TTC549 (cell line): ENCODE data around the gene HMGXB4.

Experiments used
- FAIRE-seq: peaks from 2 replicates; lab custom pipeline; 2012; peaks lifted over from hg19 to GRCh38; lab: Jason Lieb, UNC

HMGXB4 gene

GRCh38 chr22:35326854-35327562 lies 69.7 kb downstream of the HMGXB4 start:
- no peak for FAIRE-seq

DNA sequence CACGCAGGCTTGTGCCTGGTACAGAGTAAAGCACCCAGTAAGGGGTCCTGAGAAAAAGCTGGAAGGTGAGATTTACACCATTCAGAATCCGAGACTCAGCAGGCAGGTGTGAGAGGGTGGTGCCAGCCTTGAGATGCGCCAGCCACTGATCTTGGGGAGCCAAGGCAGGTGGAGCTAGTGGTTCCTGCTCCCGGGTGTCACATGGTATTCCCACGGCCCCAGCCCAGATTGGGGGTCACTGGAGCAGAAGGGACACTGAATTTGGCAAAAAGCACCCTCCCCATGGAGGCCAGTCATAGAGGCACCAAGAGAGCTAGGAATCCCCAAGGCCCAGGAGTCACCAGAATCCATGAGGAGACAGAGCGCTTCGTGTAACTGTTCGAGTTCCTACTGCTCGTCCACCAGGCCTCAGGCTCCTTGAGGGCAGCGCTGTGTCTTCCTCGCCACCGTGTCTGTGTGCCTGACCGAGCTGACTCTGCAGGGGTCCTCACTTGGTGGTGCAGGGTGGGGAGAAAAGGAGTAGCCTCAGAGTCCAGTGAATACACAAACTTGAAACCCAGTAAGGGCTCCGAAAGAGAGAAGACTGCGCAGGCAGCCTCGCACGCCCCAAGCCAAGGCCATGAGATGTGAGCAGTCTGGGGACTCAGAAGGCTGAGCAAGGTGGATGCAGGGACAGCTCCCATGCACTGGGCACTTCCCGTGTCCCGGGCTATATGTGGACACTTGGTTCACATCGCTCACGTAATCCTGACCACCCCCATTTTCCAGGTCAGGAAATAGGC lies 70.6 kb downstream of the HMGXB4 start:
- no peak for FAIRE-seq

DNA sequence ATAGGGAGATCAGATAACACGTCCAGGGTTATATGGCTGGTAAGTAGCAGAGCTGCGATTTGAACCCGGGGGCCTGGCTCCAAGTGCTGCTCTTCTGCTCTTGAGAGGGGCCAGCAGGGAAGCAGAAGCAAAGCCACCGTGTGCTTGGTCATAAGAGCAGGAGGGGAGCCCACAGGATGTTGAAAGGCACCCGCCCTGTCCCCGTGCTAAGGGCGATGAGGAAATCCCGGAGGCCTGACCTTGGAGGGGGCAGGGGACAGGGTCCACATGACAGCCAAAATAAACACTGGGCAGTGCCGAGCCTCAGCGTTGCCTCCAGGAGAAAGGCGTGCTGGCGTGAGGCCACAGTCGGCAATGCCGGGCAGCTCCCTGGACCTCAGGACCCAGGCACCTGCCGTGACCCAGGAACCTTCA lies 71.2 kb downstream of the HMGXB4 start:
- FAIRE-seq, result no peak

DNA sequence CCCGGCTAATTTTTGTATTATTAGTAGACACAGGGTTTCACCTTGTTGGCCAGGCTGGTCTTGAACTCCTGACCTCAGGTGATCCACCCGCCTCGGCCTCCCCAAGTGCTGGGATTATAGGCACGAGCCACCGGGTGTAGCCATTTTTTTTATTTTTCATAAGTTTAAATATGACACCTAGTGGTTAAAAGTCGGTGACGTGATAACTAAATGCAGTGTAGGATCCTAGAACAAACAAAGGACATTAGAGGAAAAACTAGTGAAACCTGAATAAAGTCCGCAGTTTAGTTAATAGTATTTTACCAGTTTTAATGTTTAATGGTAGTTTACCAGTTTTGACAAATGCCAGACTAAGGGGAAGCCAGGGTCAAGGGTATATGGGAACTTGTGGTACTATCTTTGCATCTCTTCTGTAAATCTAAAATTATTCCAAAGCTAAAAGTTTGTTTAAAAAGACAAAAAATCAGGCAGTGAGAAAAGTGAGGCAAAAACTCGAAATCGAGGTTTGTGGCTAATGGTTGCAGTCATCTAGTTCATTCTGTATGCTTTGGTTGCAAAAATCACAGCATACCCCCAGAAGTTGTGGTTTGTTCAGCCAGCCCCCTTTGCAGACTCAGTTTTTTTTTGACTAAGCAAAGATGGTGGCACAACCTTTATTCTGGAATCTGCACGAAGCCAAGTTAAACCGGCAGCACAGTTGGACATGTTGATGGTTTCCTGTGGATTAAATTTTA lies 72.0 kb downstream of the HMGXB4 start:
- no peak for FAIRE-seq

DNA sequence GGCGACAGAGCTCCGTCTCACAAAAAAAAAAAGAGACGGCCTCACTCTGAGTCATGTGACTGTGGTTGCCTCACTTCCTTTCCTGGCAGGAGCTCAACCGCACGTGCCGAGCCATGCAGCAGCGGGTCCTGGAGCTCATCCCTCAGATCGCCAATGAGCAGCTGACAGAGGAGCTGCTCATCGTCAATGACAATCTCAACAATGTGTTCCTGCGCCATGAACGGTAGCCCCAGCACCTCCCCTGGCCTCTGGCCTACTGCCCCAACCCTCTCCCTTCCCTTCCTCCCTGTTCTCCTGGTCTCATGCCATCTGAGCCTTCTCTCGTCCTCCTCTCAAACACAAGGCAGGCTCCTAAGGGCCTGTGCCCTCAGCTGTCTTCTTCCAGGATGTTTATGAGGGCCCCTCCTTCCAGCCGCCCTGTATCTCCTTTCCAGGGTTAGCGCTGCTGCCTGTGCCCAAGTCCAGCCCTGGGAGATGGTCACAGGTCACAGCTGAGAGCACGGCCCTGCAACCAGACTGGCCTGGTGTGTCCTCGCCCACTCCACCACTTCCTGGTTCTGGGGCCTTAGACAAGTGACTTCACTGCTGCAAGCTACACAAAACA lies 73.1 kb downstream of the HMGXB4 start:
- no peak for FAIRE-seq

GRCh38 chr22:35332278-35332677 lies 75.0 kb downstream of the HMGXB4 start:
- no peak for FAIRE-seq

DNA sequence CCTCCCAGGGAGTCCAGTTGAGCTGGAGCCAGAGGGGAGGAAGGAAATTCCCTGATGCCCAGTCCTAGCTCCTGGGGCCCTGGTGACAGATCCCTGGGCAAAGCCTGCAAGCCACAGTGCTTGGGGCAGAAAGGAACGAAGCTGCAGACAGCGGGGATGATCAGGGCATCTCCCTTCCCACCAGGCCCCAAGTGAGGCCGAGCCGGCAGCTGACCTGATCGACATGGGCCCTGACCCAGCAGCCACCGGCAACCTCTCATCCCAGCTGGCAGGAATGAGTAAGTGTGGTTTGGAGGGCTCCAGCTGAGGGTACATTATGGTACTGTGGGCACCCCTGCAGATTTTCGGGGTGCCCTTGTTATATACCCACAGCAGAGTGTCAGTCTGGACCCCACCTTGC lies 75.9 kb downstream of the HMGXB4 start:
- no peak for FAIRE-seq

GRCh38 chr22:35334004-35334403 lies 76.7 kb downstream of the HMGXB4 start:
- FAIRE-seq, result no peak

GRCh38 chr22:35335468-35335867 lies 78.2 kb downstream of the HMGXB4 start:
- FAIRE-seq, result no peak

- FAIRE-seq, result no peak
Measured at GRCh38 chr22:35335936-35336781, 78.9 kb downstream of the HMGXB4 start.

DNA sequence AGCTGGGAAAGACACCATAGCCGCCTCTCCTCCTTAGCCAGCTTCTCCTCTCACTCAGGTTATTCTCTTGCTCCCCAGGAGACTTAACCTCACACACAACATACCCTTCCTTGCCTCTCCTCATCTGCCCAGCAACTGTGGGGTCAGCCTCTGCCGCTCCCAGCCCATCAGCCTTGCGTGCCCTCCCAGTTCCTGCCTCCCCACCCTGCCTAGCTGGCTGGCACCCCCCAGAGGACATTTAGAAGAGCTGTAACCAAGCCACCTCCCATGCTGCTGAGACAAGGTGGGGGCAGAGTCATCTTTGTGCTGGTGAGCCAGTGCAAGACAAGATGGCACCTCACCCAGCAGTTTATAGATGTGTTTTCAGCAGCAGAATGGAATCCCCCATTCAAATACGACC lies 80.6 kb downstream of the HMGXB4 start:
- no peak for FAIRE-seq

DNA sequence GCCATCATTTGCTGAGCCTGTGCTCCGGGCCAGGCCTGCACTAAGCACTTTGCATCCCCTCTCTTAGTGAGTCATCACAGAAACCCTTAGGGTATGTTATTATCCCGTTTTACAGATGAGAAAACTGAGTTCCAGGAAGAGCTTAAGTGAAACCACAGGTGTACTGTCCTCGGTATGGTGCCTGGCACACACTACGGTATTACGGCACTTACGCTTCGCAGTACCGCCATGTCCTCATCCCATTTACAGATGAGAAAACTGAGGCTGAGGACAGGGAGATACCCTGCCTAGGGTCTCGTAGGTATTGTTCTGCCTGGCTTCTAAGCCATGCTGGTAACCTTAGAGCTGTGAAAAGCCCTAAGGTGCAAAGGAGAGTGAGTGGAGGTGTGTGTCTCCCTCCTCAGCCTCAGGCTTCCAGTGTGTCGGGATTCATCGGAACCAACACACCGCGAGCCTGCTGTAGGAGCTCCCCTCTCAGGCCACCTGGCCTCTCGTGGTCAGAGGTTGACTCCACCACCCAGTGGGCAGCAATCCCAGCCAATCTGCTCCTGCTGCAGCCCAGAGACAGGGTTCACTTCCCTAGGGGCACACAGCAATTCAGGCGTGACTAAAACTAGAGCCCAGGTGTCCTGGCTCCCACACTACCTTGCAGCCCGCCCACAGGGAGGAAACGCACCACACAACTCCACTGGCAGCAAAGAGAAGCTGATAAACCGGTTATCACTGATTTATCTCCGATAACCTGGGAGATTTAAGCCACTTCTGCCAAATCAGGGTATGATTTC lies 84.0 kb downstream of the HMGXB4 start:
- FAIRE-seq, result no peak

DNA sequence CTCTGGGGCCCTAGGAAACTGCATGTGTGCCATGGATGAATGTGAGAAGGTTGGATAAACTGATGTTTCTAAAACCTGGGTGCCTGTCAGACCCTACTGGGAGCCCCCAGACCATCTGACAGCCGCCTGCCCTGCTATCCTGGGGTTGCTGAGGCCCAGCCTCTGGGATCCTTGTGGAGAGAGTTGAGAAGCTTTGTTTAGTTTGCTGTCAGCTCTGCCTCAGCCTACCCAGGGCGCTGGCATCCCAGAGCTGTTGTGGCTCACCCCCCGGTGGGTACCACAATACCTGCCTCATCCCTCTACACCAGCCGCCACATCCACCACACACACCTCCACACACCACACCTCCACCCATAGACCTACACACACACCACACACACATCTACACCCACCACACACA lies 85.1 kb downstream of the HMGXB4 start:
- no peak for FAIRE-seq

DNA sequence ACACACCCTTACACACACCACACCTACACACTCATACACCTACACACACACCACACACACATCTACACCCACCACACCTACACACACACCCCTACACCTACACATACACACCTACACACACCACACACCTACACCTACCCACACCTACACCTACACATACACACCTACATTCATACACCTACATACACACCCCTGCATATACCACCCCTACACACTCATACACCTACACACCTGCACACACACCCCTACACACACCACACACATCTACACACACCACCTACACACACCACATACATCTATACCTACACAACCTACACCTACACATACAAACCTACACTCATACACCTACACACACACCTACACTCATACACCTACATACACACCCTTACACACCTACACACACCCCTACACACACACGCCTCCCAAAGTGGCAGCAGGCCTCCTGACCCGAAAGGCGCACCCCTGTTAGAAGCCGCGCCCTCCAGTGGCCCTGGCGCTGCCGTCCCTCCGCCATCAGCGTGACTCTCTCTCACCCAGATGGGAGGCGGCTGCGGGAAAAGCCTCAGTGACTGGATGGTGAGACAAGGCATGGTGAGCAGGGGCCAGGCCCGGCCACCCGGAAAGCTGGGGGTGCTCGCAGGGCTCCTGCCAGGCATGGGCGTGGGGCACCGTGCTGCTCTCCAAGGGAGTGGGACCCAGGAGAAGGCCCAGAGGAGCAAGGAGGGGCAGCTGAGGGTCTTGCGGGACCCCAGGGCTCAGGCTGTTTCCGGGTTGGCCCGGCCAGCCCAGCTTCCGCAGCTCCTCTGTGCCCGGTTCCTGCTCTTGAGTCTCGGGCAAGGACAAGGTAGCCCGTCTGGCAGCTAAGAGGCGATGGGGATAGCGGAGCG lies 86.6 kb downstream of the HMGXB4 start:
- no peak for FAIRE-seq

DNA sequence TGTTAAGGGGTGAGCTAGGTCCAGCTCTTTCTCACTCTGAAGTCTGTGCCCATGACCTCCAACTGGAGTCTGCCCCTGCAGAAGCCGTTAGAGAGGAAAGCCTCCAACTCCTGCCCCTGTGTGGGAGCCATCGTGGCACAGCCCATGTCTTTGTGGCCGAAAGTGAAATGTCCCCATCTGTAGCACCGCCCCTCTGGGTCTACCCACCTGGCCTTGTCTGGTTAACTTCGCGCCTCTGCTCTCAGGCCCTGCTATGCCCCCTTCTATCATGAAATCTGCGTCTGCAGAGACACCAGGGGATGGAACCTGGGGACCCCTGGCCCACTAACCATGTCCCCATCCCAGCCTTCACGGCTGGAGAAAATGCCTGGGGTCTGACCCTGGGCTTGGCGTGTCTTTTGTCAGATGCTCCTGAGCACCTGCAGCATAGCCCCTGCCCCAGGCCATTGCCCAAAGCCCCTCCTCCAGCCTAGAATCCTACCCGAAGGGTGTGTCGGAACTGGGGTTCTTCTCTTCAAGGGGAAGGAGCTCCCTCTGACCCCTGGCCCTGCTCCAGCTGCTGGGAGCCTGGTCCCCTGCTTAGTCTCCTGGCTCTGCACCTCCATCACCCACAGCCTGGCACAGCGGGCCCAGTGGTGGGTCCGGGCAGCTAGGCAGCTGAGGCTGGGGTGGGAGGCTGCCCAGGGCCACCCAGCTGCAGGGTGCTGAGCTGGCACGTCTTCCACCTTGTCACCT lies 87.8 kb downstream of the HMGXB4 start:
- no peak for FAIRE-seq
